ENCODE data around the gene BIRC2. TPM values are rescaled to one million over a fixed set of nuclear protein-coding genes. Genes with fewer than 3 reads are reported as not detected.

BIRC2 gene
- total RNA-seq, 1 experiment from 2014 or later: 32.6 TPM

DNA sequence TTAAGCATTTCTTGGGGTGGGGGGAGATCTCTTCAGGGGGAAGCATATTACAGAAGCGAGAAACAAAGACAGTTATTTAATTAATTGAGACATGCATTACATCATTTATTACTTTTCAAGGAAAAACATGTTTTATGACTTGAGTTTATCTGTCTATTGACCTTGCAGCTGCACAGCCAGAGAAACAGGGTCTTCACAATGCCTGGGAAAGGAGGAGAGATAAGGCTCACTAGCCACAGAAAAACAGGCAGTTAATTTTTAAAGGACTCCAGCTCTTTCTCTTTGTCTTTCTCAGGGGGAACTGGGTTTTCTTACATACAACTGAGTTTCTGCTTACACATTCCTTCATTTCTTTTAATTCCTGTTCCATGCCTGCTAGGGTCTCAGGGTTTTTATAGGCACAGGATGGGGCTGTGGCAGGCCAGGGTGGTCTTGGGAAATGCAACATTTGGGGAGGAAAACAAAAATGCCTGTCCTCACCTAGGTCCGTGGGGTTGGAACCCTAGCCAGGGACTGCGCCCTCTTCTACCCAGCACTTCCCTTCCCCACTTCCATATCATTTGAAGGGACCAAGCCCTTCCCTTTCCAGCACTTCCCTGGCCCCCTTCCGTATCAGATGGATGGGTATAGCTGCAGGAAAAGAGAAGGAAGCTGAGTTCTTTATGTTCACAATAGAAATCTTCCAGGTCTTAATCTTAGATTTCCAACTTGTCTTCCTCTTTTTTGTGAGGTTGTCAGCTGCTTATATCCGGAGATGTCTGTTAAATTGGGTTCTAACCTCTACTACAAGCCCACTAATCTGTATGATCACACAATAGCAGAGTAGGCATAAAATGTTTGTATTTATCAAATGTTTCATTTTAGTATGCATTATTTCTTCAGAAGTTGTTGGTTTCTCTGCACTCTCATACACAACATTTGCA is 38.3 kb downstream of the BIRC2 start:
- Histone ChIP-seq H3K4me3 (replicated peaks in 1 of 2; ENCODE audit: low read depth in 1 of 2, low read length in 2 of 2) (no peak overlapping the region), H3K9me3 (ENCODE audit: control insufficient read depth in 1 of 2, insufficient read depth in 1 of 2, low read depth in 1 of 2, low read length in 2 of 2) (no peaks in the 10 kb centered on the region), H3K27me3 (ENCODE audit: insufficient read depth, low read length) (no peaks in the 10 kb centered on the region), H2AFZ (ENCODE audit: low read depth, low read length, poor library complexity, severe bottlenecking) (no peak overlapping the region), H3K79me2 (ENCODE audit: insufficient read depth, low read length) (no peaks in the 10 kb centered on the region), H3K4me1 (ENCODE audit: control insufficient read depth in 1 of 2, insufficient read depth in 2 of 2, low read length in 2 of 2) (no peaks in the 10 kb centered on the region; a peak in 1 of 4 replicates), H3K4me2 (ENCODE audit: low read length) (no peak overlapping the region), H4K20me1 (ENCODE audit: insufficient read depth) (no peaks in the 10 kb centered on the region), H3K9ac (ENCODE audit: low read length) (no peak overlapping the region), H3K36me3 (ENCODE audit: control insufficient read depth in 1 of 2, insufficient read depth in 2 of 2, low read length in 2 of 2) (peaks cover 1 to 8% of the 10 kb centered on the region in 2 experiments; a peak in 2 of 4 replicates), H3K27ac (ENCODE audit: low read depth, low read length) (no peak overlapping the region), H3K9me2 (ENCODE audit: insufficient read depth) (no peaks in the 10 kb centered on the region)
- intact Hi-C loops (cut with micrococcal nuclease): no loop called here
- POLR2A ChIA-PET: no interaction called here
- DNase-seq (ENCODE audit: low read depth, low spot score): no peak
- TF ChIP-seq EGR1 (IDR thresholded peaks at IDR 0.05; ENCODE audit: low read depth) (no peak), ELF1 (IDR thresholded peaks at IDR 0.05; ENCODE audit: borderline replicate concordance, low read depth) (no peak), SP1 (IDR thresholded peaks at IDR 0.05; ENCODE audit: low read depth) (no peak), POLR2A (IDR thresholded peaks at IDR 0.05; ENCODE audit: borderline replicate concordance, extremely low read depth, insufficient read depth, insufficient read length) (no peak), EZH2phosphoT487 (IDR thresholded peaks at IDR 0.05; ENCODE audit: borderline replicate concordance) (no peak), FOSL1 (IDR thresholded peaks at IDR 0.05; ENCODE audit: low read depth) (no peak), RAD21 (IDR thresholded peaks at IDR 0.05; ENCODE audit: low read depth) (no peak), YY1 (IDR thresholded peaks at IDR 0.05; ENCODE audit: extremely low read depth, insufficient replicate concordance, low read depth, low read length) (no peak), CEBPB (IDR thresholded peaks at IDR 0.05; ENCODE audit: low read depth) (no peak), TCF7L2 (IDR thresholded peaks at IDR 0.05; ENCODE audit: borderline replicate concordance, extremely low read depth, insufficient read depth, insufficient read length) (no peak), EZH2 (IDR thresholded peaks at IDR 0.05) (no peak), SIN3A (IDR thresholded peaks at IDR 0.05; ENCODE audit: low read depth) (no peak), SRF (IDR thresholded peaks at IDR 0.05; ENCODE audit: low read depth) (no peak)
- TF ChIP-seq, protein P1, sequence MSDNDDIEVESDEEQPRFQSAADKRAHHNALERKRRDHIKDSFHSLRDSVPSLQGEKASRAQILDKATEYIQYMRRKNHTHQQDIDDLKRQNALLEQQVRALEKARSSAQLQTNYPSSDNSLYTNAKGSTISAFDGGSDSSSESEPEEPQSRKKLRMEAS (IDR thresholded peaks at IDR 0.05): no peak
- TF ChIP-seq, protein P2, sequence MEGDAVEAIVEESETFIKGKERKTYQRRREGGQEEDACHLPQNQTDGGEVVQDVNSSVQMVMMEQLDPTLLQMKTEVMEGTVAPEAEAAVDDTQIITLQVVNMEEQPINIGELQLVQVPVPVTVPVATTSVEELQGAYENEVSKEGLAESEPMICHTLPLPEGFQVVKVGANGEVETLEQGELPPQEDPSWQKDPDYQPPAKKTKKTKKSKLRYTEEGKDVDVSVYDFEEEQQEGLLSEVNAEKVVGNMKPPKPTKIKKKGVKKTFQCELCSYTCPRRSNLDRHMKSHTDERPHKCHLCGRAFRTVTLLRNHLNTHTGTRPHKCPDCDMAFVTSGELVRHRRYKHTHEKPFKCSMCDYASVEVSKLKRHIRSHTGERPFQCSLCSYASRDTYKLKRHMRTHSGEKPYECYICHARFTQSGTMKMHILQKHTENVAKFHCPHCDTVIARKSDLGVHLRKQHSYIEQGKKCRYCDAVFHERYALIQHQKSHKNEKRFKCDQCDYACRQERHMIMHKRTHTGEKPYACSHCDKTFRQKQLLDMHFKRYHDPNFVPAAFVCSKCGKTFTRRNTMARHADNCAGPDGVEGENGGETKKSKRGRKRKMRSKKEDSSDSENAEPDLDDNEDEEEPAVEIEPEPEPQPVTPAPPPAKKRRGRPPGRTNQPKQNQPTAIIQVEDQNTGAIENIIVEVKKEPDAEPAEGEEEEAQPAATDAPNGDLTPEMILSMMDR (IDR thresholded peaks at IDR 0.05 in 2 of 3, conservative IDR thresholded peaks at IDR 0.05 in 1 of 3; ENCODE audit: borderline replicate concordance in 1 of 3, insufficient read depth in 1 of 3, low read depth in 2 of 3, low read length in 2 of 3): no peak
- TF ChIP-seq, protein P3, sequence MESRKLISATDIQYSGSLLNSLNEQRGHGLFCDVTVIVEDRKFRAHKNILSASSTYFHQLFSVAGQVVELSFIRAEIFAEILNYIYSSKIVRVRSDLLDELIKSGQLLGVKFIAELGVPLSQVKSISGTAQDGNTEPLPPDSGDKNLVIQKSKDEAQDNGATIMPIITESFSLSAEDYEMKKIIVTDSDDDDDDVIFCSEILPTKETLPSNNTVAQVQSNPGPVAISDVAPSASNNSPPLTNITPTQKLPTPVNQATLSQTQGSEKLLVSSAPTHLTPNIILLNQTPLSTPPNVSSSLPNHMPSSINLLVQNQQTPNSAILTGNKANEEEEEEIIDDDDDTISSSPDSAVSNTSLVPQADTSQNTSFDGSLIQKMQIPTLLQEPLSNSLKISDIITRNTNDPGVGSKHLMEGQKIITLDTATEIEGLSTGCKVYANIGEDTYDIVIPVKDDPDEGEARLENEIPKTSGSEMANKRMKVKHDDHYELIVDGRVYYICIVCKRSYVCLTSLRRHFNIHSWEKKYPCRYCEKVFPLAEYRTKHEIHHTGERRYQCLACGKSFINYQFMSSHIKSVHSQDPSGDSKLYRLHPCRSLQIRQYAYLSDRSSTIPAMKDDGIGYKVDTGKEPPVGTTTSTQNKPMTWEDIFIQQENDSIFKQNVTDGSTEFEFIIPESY (IDR thresholded peaks at IDR 0.05; ENCODE audit: extremely low read depth, insufficient replicate concordance, low read length): no peak
- CTCF ChIA-PET: no interaction called here
- RAD21 ChIA-PET (ENCODE audit: low non-redundant PET in 1 of 2, low total read pairs in 2 of 2, uncharacterized antibody in 2 of 2, unreplicated experiment in 2 of 2): no interaction called here
- BruUV-seq (replicated peaks): no TSS peak
- no peak for ATAC-seq

All from HCT116 (cell line).